ENCODE measurements around the gene SLIT3. TPM values are rescaled to one million over a fixed set of nuclear protein-coding genes. Genes with fewer than 3 reads are reported as not detected.

Gene SLIT3
- total RNA-seq, 1 experiment from 2014 or later = 0.10 TPM

DNA sequence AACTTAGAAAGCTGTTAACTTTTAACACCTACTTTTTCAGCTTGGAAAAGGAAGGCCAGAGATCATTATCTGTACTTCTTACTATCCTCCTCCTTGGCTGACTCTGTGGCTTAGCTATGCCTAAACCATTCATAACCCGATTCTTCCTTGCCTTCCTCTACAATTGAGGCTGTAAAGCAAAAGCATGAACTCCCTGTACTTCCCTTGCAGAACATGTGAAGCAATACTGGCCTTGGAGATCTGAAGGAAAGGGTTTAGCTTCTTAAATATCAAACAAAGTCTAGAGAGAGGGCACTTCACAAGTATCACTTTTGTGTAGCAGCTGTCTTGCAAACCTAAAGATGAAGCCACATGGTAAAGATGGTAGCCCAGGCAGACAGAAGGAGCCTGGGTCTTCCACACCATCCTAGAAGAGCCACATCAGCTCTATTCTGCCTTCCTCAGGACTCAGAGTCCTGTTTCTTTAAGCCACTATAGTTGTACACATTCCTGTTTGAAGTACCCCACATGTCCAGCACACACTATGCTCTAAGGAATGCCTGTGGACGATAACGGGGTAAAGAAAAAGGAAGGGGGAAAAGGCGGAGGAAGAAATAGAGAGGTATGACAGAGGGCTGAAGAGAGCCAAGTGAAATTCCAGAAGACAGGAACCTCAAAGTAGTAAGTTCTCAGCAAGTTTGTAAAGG is 169.2 kb downstream of the SLIT3 start:
- H3K27ac ChIP-seq (ENCODE audit: low read depth, low read length) = no peak overlapping the region
- H2AFZ ChIP-seq (ENCODE audit: low read depth, low read length, poor library complexity, severe bottlenecking) = no peak overlapping the region
- H3K27me3 ChIP-seq (ENCODE audit: insufficient read depth, low read length) = peaks cover 34% of the 10 kb centered on the region; the same call in 1 of the 2 replicates
- BruUV-seq (replicated peaks) = no TSS peak
- RAD21 ChIA-PET (ENCODE audit: low non-redundant PET in 1 of 2, low total read pairs in 2 of 2, uncharacterized antibody in 2 of 2, unreplicated experiment in 2 of 2) = no interaction called here
- no peak overlapping the region for H3K9ac ChIP-seq (ENCODE audit: low read length)
- no peaks in the 10 kb centered on the region for H3K9me2 ChIP-seq (ENCODE audit: insufficient read depth)
- no peaks in the 10 kb centered on the region for H3K36me3 ChIP-seq (ENCODE audit: control insufficient read depth in 1 of 2, insufficient read depth in 2 of 2, low read length in 2 of 2)
- H3K4me1 ChIP-seq (ENCODE audit: control insufficient read depth in 1 of 2, insufficient read depth in 2 of 2, low read length in 2 of 2) = no peaks in the 10 kb centered on the region
- CTCF ChIA-PET = no interaction called here
- no peaks in the 10 kb centered on the region for H3K79me2 ChIP-seq (ENCODE audit: insufficient read depth, low read length)
- no peak overlapping the region for H3K4me3 ChIP-seq (replicated peaks in 1 of 2; ENCODE audit: low read depth in 1 of 2, low read length in 2 of 2)
- no peaks in the 10 kb centered on the region for H4K20me1 ChIP-seq (ENCODE audit: insufficient read depth)
- no peak for TF ChIP-seq EGR1 (IDR thresholded peaks at IDR 0.05; ENCODE audit: low read depth)
- TF ChIP-seq POLR2A (IDR thresholded peaks at IDR 0.05; ENCODE audit: borderline replicate concordance, extremely low read depth, insufficient read depth, insufficient read length) = no peak
- no peak for TF ChIP-seq ZNF274 (IDR thresholded peaks at IDR 0.05; ENCODE audit: low read depth, low read length)
- no peak for TF ChIP-seq SIN3A (IDR thresholded peaks at IDR 0.05; ENCODE audit: low read depth)
- TF ChIP-seq TCF7L2 (IDR thresholded peaks at IDR 0.05; ENCODE audit: borderline replicate concordance, extremely low read depth, insufficient read depth, insufficient read length) = no peak
- TF ChIP-seq FOSL1 (IDR thresholded peaks at IDR 0.05; ENCODE audit: low read depth) = no peak
- no peak for TF ChIP-seq SP1 (IDR thresholded peaks at IDR 0.05; ENCODE audit: low read depth)
- no peak for TF ChIP-seq ELF1 (IDR thresholded peaks at IDR 0.05; ENCODE audit: borderline replicate concordance, low read depth)
- TF ChIP-seq, protein P1, sequence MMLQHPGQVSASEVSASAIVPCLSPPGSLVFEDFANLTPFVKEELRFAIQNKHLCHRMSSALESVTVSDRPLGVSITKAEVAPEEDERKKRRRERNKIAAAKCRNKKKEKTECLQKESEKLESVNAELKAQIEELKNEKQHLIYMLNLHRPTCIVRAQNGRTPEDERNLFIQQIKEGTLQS (IDR thresholded peaks at IDR 0.05) = no peak
- TF ChIP-seq, protein P2, sequence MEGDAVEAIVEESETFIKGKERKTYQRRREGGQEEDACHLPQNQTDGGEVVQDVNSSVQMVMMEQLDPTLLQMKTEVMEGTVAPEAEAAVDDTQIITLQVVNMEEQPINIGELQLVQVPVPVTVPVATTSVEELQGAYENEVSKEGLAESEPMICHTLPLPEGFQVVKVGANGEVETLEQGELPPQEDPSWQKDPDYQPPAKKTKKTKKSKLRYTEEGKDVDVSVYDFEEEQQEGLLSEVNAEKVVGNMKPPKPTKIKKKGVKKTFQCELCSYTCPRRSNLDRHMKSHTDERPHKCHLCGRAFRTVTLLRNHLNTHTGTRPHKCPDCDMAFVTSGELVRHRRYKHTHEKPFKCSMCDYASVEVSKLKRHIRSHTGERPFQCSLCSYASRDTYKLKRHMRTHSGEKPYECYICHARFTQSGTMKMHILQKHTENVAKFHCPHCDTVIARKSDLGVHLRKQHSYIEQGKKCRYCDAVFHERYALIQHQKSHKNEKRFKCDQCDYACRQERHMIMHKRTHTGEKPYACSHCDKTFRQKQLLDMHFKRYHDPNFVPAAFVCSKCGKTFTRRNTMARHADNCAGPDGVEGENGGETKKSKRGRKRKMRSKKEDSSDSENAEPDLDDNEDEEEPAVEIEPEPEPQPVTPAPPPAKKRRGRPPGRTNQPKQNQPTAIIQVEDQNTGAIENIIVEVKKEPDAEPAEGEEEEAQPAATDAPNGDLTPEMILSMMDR (IDR thresholded peaks at IDR 0.05 in 2 of 3, conservative IDR thresholded peaks at IDR 0.05 in 1 of 3; ENCODE audit: borderline replicate concordance in 1 of 3, insufficient read depth in 1 of 3, low read depth in 2 of 3, low read length in 2 of 3) = no peak
- DNase-seq (ENCODE audit: low read depth, low spot score) = no peak
- no peaks in the 10 kb centered on the region for H3K9me3 ChIP-seq (ENCODE audit: control insufficient read depth in 1 of 2, insufficient read depth in 1 of 2, low read depth in 1 of 2, low read length in 2 of 2)
- H3K4me2 ChIP-seq (ENCODE audit: low read length) = no peak overlapping the region
- intact Hi-C loops (cut with micrococcal nuclease) = no loop called here
- POLR2A ChIA-PET = no interaction called here
- no peak for ATAC-seq

All from HCT116 (cell line).